Measurements from ENCODE around the gene MTUS2. TPM values are rescaled to one million over a fixed set of nuclear protein-coding genes. Genes with fewer than 3 reads are reported as not detected.

The MTUS2 gene
- polyA plus RNA-seq, 2 of the 4 experiments (the other 2 are of a cell fraction) = not detected

GRCh38 chr13:29532116-29532515, 712.0 kb downstream of the MTUS2 start:
- no peaks in the 10 kb centered on the region for H3K9me3 ChIP-seq
- WGBS (ENCODE audit: missing lambda C conversion rate) = 88% methylated on average over 5 of the region's 5 CpGs
- H3K4me1 ChIP-seq = no peaks in the 10 kb centered on the region
- H3K4me3 ChIP-seq = no peak overlapping the region
- H3K4me2 ChIP-seq = no peak overlapping the region
- DNase-seq (ENCODE audit: low read depth in 1 of 2, low spot score in 1 of 2) (no peak), FAIRE-seq (no peak), ATAC-seq (no peak)
- CTCF ChIA-PET = interaction anchor here (2.3 kb wide), 1 partner anchor 24 kb away, joined by 8 read pairs; no protein-coding TSS in a partner anchor
- POLR2A ChIA-PET = no interaction called here
- H3K27ac ChIP-seq = no peak overlapping the region
- TF ChIP-seq GATA3 (IDR thresholded peaks at IDR 0.05; ENCODE audit: borderline replicate concordance) (no peak), JUN (IDR thresholded peaks at IDR 0.05) (no peak), SMC3 (IDR thresholded peaks at IDR 0.05) (no peak), HMGXB4 (CRISPR knock-in tag; IDR thresholded peaks at IDR 0.05; ENCODE audit: borderline replicate concordance) (no peak), CEBPB (IDR thresholded peaks at IDR 0.05) (no peak), HEYL (CRISPR knock-in tag; IDR thresholded peaks at IDR 0.05) (no peak), HES2 (IDR thresholded peaks at IDR 0.05) (no peak), TFCP2L1 (CRISPR knock-in tag; IDR thresholded peaks at IDR 0.05) (no peak)

GRCh38 chr13:29532821-29533220, 712.7 kb downstream of the MTUS2 start:
- TF ChIP-seq E2F6 (IDR thresholded peaks at IDR 0.05; ENCODE audit: borderline replicate concordance, low read depth) (no peak), ZSCAN20 (CRISPR knock-in tag; IDR thresholded peaks at IDR 0.05) (no peak), POLR2AphosphoS2 (conservative IDR thresholded peaks at IDR 0.05; ENCODE audit: low read length) (no peak), MYC (IDR thresholded peaks at IDR 0.05; ENCODE audit: borderline replicate concordance, low read length) (no peak), BCL3 (IDR thresholded peaks at IDR 0.05) (no peak), NPAS2 (CRISPR knock-in tag; IDR thresholded peaks at IDR 0.05; ENCODE audit: borderline replicate concordance) (no peak), RCOR1 (IDR thresholded peaks at IDR 0.05; ENCODE audit: low read depth, low read length) (no peak)
- Histone ChIP-seq H3K9me3 (no peaks in the 10 kb centered on the region), H3K27ac (no peak overlapping the region), H3K4me2 (no peak overlapping the region), H3K4me1 (no peaks in the 10 kb centered on the region), H3K4me3 (no peak overlapping the region)
- POLR2A ChIA-PET = no interaction called here
- 95% methylated on average over 17 of the region's 17 CpGs for WGBS (ENCODE audit: missing lambda C conversion rate)
- CTCF ChIA-PET = interaction anchor here (2.3 kb wide), 1 partner anchor 25 kb away, joined by 8 read pairs; no protein-coding TSS in a partner anchor
- DNase-seq (ENCODE audit: low read depth in 1 of 2, low spot score in 1 of 2) (no peak), ATAC-seq (no peak), FAIRE-seq (no peak)

GRCh38 chr13:29534083-29534482, 713.9 kb downstream of the MTUS2 start:
- H3K4me2 ChIP-seq = no peak overlapping the region
- TF ChIP-seq RARB (CRISPR knock-in tag; IDR thresholded peaks at IDR 0.05) (no peak), JUNB (IDR thresholded peaks at IDR 0.05) (no peak), CEBPB (IDR thresholded peaks at IDR 0.05) (no peak), BHLHE40 (IDR thresholded peaks at IDR 0.05; ENCODE audit: low read depth, low read length) (no peak), PHF8 (IDR thresholded peaks at IDR 0.05; ENCODE audit: borderline replicate concordance, low read depth) (no peak), MAFK (IDR thresholded peaks at IDR 0.05; ENCODE audit: partially characterized antibody) (no peak), BCL3 (IDR thresholded peaks at IDR 0.05) (no peak), EHMT2 (IDR thresholded peaks at IDR 0.05; ENCODE audit: low read depth) (no peak), CHD4 (IDR thresholded peaks at IDR 0.05; ENCODE audit: borderline replicate concordance) (no peak), REST (IDR thresholded peaks at IDR 0.05) (no peak), ZSCAN20 (CRISPR knock-in tag; IDR thresholded peaks at IDR 0.05) (no peak), HOXB13 (CRISPR knock-in tag; IDR thresholded peaks at IDR 0.05; ENCODE audit: low read depth) (no peak), SMC3 (IDR thresholded peaks at IDR 0.05) (no peak), NR3C1 (IDR thresholded peaks at IDR 0.05) (no peak), FOXS1 (CRISPR knock-in tag; IDR thresholded peaks at IDR 0.05) (no peak), ZC3H11A (IDR thresholded peaks at IDR 0.05) (no peak)
- no peak overlapping the region for H3K27ac ChIP-seq
- no peaks in the 10 kb centered on the region for H3K9me3 ChIP-seq
- no peak for DNase-seq (ENCODE audit: low read depth in 1 of 2, low spot score in 1 of 2)
- WGBS (ENCODE audit: missing lambda C conversion rate) = 84% methylated on average over 4 of the region's 4 CpGs
- CTCF ChIA-PET = no interaction called here
- no peaks in the 10 kb centered on the region for H3K4me1 ChIP-seq
- FAIRE-seq = no peak
- no peak overlapping the region for H3K4me3 ChIP-seq
- no peak for ATAC-seq
- POLR2A ChIA-PET = no interaction called here
